Epithelial cell of esophagus (primary cell): Measurements from ENCODE around the gene PLCD3.

Source experiments
- DNase-seq: peaks from one replicate; pipeline ENCODE4 v3.0.0; 2010; ENCODE audit warnings: low read depth
- H3K4me3 ChIP-seq: 2 replicates; pipeline ENCODE4 v1.5.1; 2011; ENCODE audit warnings: mild to moderate bottlenecking, low read length, control low read depth
- CTCF ChIP-seq: IDR thresholded peaks from 2 replicates; pipeline ENCODE4 v1.5.1; 2011; ENCODE audit warnings: low read depth, mild to moderate bottlenecking, low read length, control low read depth, inconsistent platforms; ENCODE audit not compliant: insufficient read depth; ENCODE audit errors: missing control alignments

Gene PLCD3

GRCh38 chr17:45137561-45138305, 5.4 kb upstream of the PLCD3 start:
- TF ChIP-seq CTCF = no peak
- no peak overlapping the region for H3K4me3 ChIP-seq
- no peak for DNase-seq

GRCh38 chr17:45136846-45137560, 4.7 kb upstream of the PLCD3 start:
- H3K4me3 ChIP-seq = no peak overlapping the region
- TF ChIP-seq CTCF = no peak
- DNase-seq = no peak

- no peak for DNase-seq
Measured at GRCh38 chr17:45135978-45136791, 3.9 kb upstream of the PLCD3 start.

GRCh38 chr17:45135192-45135977, 3.1 kb upstream of the PLCD3 start, which contains the start of gene ACBD4:
Gene ACBD4 (plus strand): TSS chr17:45135687. CDS start chr17:45136145, 458 bp downstream.
- peak within 1 kb of the TSS; percentile 66 for H3K4me3 ChIP-seq
- DNase-seq = peak; percentile 96
- TF ChIP-seq CTCF = peak; percentile 100

More at GRCh38 chr17:45135978-45136791, 3.9 kb upstream of the PLCD3 start:
- TF ChIP-seq CTCF = no peak
- peak overlapping the region; percentile 66 for H3K4me3 ChIP-seq

GRCh38 chr17:45132572-45133463, 503 bp upstream of the PLCD3 start:
- H3K4me3 ChIP-seq = peak overlapping the region; percentile 88
- peak; percentile 86 for TF ChIP-seq CTCF
- DNase-seq = peak; percentile 85
